Skeletal muscle satellite cell (primary cell): ENCODE measurements around the gene USP4.

Experiments used
- H3K27me3 ChIP-seq: 2 replicates; pipeline ENCODE4 v1.7.0; 2013; ENCODE audit warnings: low read length; ENCODE audit not compliant: control insufficient read depth, insufficient read depth
- H3K36me3 ChIP-seq: 2 replicates; pipeline ENCODE4 v1.7.0; 2013; ENCODE audit warnings: mild to moderate bottlenecking, control low read depth, low read length; ENCODE audit not compliant: insufficient read depth
- H3K4me1 ChIP-seq: 2 replicates; pipeline ENCODE4 v1.7.0; 2013; ENCODE audit warnings: low read length; ENCODE audit not compliant: control insufficient read depth, insufficient read depth
- H3K4me2 ChIP-seq: 2 replicates; pipeline ENCODE4 v1.7.0; 2013; ENCODE audit warnings: mild to moderate bottlenecking, low read length
- H3K4me3 ChIP-seq: 2 replicates; pipeline ENCODE4 v1.7.0; 2013; ENCODE audit warnings: low read length
- H3K9ac ChIP-seq: 2 replicates; pipeline ENCODE4 v1.7.0; 2013; ENCODE audit warnings: mild to moderate bottlenecking, low read depth, low read length, moderate library complexity
- H3K9me3 ChIP-seq: replicated peaks from 2 replicates; pipeline ENCODE4 v1.7.0; 2013; ENCODE audit warnings: mild to moderate bottlenecking, control low read depth, low read length

USP4 gene

GRCh38 chr3:49313896-49314688 lies 25.8 kb downstream of the USP4 start:
- H3K27me3 ChIP-seq = no peaks in the 10 kb centered on the region
- peaks cover 6% of the 10 kb centered on the region for H3K4me1 ChIP-seq
- H3K9ac ChIP-seq = no peak overlapping the region
- no peaks in the 10 kb centered on the region for H3K9me3 ChIP-seq
- H3K4me3 ChIP-seq = no peak overlapping the region
- no peak overlapping the region for H3K4me2 ChIP-seq
- H3K36me3 ChIP-seq = peaks cover 42% of the 10 kb centered on the region

GRCh38 chr3:49311283-49311682 lies 28.6 kb downstream of the USP4 start:
- no peaks in the 10 kb centered on the region for H3K27me3 ChIP-seq
- no peak overlapping the region for H3K4me3 ChIP-seq
- H3K9me3 ChIP-seq = no peaks in the 10 kb centered on the region
- H3K36me3 ChIP-seq = peaks cover 44% of the 10 kb centered on the region
- H3K4me1 ChIP-seq = peaks cover 6% of the 10 kb centered on the region
- H3K4me2 ChIP-seq = no peak overlapping the region
- H3K9ac ChIP-seq = no peak overlapping the region

- no peak overlapping the region for H3K4me2 ChIP-seq
- H3K4me3 ChIP-seq = no peak overlapping the region
- no peaks in the 10 kb centered on the region for H3K9me3 ChIP-seq
- H3K4me1 ChIP-seq = peaks cover 6% of the 10 kb centered on the region
- H3K9ac ChIP-seq = no peak overlapping the region
- H3K36me3 ChIP-seq = peaks cover 50% of the 10 kb centered on the region
- H3K27me3 ChIP-seq = no peaks in the 10 kb centered on the region
Observed at GRCh38 chr3:49310677-49311076, 29.2 kb downstream of the USP4 start.

DNA sequence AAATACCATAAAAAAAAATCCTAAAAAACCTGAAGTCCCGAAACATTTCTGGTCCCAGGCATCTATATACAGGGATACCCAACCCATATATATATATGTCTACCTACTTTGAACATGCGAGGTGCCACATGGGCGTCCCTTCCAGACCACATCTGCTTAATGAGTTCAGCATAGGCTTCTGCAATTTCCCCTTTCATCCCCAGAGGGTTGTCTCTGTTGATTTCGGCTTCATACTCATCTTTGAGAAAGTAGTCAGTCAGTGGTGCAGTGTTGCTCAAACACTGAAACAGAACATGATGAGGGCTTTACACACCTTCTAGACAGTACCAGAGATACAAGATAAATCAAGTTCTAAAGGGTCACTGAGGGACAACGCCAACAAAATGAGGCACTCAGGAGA lies 34.2 kb downstream of the USP4 start:
- Histone ChIP-seq H3K27me3 (no peaks in the 10 kb centered on the region), H3K4me3 (no peak overlapping the region), H3K9ac (no peak overlapping the region), H3K4me2 (no peak overlapping the region), H3K9me3 (no peaks in the 10 kb centered on the region), H3K36me3 (peaks cover 64% of the 10 kb centered on the region), H3K4me1 (no peaks in the 10 kb centered on the region)

DNA sequence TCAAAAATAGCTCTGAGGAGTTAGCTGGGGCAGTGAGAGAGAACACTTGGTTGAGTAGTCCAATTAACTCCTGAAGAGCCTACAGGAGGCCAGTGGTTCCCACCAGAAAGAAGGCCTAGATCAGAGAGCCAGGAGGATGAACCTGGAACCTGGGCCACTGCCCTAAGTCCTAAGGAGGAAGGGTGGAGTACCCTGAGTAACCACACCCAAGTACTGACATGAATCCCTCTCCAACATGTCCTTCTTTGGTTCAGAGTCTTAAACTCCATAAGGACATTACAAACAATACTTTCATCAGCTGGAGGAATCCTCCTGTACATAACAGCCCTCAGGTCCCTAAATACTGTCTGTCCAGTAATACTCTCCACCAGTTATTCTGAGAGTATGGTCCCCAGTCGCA lies 37.2 kb downstream of the USP4 start:
- Histone ChIP-seq H3K9me3 (no peaks in the 10 kb centered on the region), H3K36me3 (peaks cover 69% of the 10 kb centered on the region)

GRCh38 chr3:49300595-49300994 lies 39.3 kb downstream of the USP4 start:
- H3K9ac ChIP-seq = no peak overlapping the region
- H3K9me3 ChIP-seq = no peaks in the 10 kb centered on the region
- no peaks in the 10 kb centered on the region for H3K27me3 ChIP-seq
- peaks cover 66% of the 10 kb centered on the region for H3K36me3 ChIP-seq
- no peaks in the 10 kb centered on the region for H3K4me1 ChIP-seq
- no peak overlapping the region for H3K4me2 ChIP-seq
- H3K4me3 ChIP-seq = no peak overlapping the region

More for the DNA sequence above, 37.2 kb downstream of the USP4 start:
- no peaks in the 10 kb centered on the region for H3K4me1 ChIP-seq
- no peak overlapping the region for H3K9ac ChIP-seq
- H3K4me2 ChIP-seq = no peak overlapping the region
- no peak overlapping the region for H3K4me3 ChIP-seq
- no peaks in the 10 kb centered on the region for H3K27me3 ChIP-seq

- H3K4me2 ChIP-seq = no peak overlapping the region
- no peaks in the 10 kb centered on the region for H3K9me3 ChIP-seq
- H3K4me3 ChIP-seq = no peak overlapping the region
- no peak overlapping the region for H3K9ac ChIP-seq
- no peaks in the 10 kb centered on the region for H3K27me3 ChIP-seq
- no peaks in the 10 kb centered on the region for H3K4me1 ChIP-seq
- H3K36me3 ChIP-seq = peaks cover 72% of the 10 kb centered on the region
Observed at GRCh38 chr3:49298511-49298910, 41.3 kb downstream of the USP4 start.

GRCh38 chr3:49296781-49297411 lies 43.0 kb downstream of the USP4 start:
- Histone ChIP-seq H3K4me2 (no peak overlapping the region), H3K9ac (no peak overlapping the region), H3K36me3 (peaks cover 70% of the 10 kb centered on the region), H3K4me1 (no peaks in the 10 kb centered on the region), H3K9me3 (no peaks in the 10 kb centered on the region), H3K27me3 (no peaks in the 10 kb centered on the region), H3K4me3 (no peak overlapping the region)

- Histone ChIP-seq H3K27me3 (no peaks in the 10 kb centered on the region), H3K4me2 (no peak overlapping the region), H3K9me3 (no peaks in the 10 kb centered on the region), H3K9ac (no peak overlapping the region), H3K4me3 (no peak overlapping the region), H3K36me3 (peaks cover 64% of the 10 kb centered on the region), H3K4me1 (no peaks in the 10 kb centered on the region)
Observed at GRCh38 chr3:49295489-49296058, 44.3 kb downstream of the USP4 start.

DNA sequence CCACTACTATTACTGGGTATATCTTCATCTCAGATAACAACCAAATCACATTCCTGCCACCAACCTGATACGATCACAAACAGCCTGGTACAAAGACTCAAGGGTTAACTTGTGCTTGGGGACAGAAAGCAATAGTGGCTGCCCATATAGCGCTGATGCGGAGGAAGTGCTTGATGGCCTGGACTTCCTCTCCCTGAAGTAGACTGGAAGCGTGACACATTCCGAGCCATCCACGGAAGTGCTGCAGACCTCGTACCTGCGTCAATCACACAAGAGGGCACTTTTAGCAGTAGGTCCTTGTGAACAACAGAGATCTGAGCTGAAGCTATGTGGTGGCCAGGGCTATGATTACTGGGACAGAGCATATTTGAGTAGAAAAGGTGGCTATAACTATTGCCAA lies 45.5 kb downstream of the USP4 start:
- H3K27me3 ChIP-seq = no peaks in the 10 kb centered on the region
- H3K9me3 ChIP-seq = no peaks in the 10 kb centered on the region
- peaks cover 63% of the 10 kb centered on the region for H3K36me3 ChIP-seq
- no peak overlapping the region for H3K4me2 ChIP-seq
- H3K9ac ChIP-seq = no peak overlapping the region
- no peaks in the 10 kb centered on the region for H3K4me1 ChIP-seq
- H3K4me3 ChIP-seq = no peak overlapping the region

GRCh38 chr3:49283997-49284396 lies 55.9 kb downstream of the USP4 start:
- Histone ChIP-seq H3K36me3 (peaks cover 67% of the 10 kb centered on the region), H3K4me2 (no peak overlapping the region), H3K4me3 (no peak overlapping the region), H3K9me3 (no peaks in the 10 kb centered on the region), H3K27me3 (no peaks in the 10 kb centered on the region), H3K4me1 (no peaks in the 10 kb centered on the region), H3K9ac (no peak overlapping the region)
